ENCODE results near the gene FAM168B.

GRCh38 chr2:131077966-131078365 lies 15.3 kb downstream of the FAM168B start:
- TF ChIP-seq CTCF (IDR thresholded peaks at IDR 0.05) (no peak), POLR2A (IDR thresholded peaks at IDR 0.05) (no peak)
